NCI-H146 (cell line): ENCODE data around the gene WASHC2A.
"Not testable (repeated sequence)": the region's sequence is repeated elsewhere in the genome, so short reads cannot be mapped to it uniquely, and the experiment has no call there.

Experiments used
- DNase-seq: peaks from one replicate; lab custom pipeline; 2025; lab: John Stamatoyannopoulos, UW

WASHC2A gene

GRCh38 chr10:50157868-50158267, 90.1 kb downstream of the WASHC2A start:
- not testable (repeated sequence) for DNase-seq

- not testable (repeated sequence) for DNase-seq
Observed at GRCh38 chr10:50159856-50160255, 92.1 kb downstream of the WASHC2A start.

GRCh38 chr10:50165038-50165437, 97.3 kb downstream of the WASHC2A start:
- not testable (repeated sequence) for DNase-seq

- not testable (repeated sequence) for DNase-seq
Observed at GRCh38 chr10:50167833-50168232, 100.1 kb downstream of the WASHC2A start.

GRCh38 chr10:50169506-50169905, 101.8 kb downstream of the WASHC2A start:
- DNase-seq: not testable (repeated sequence)

- DNase-seq: not testable (repeated sequence)
Observed at GRCh38 chr10:50174788-50175525, 107.2 kb downstream of the WASHC2A start.
